Transverse colon (tissue), 4 donors: ENCODE results near the gene MAP2K5. TPM values are rescaled to one million over a fixed set of nuclear protein-coding genes. Genes with fewer than 3 reads are reported as not detected.

Experiments used
- DNase-seq: peaks from one replicate; pipeline ENCODE4 v3.0.0-alpha.2; 2019
- H3K27ac ChIP-seq, 4 donors: fragments of 200-600 bp; sonication (generic); 2 replicates each; pipeline ENCODE4 v1.5.1; 2016 to 2018; ENCODE audit warnings: inconsistent platforms in 4 of 4
- H3K27me3 ChIP-seq: fragments of 200-600 bp; sonication (generic); 2 replicates; pipeline ENCODE4 v1.5.1; 2017; ENCODE audit warnings: inconsistent platforms
- H3K36me3 ChIP-seq, 4 donors: fragments of 200-600 bp; sonication (generic); 2 replicates each; pipeline ENCODE4 v1.5.1; 2017 to 2019; ENCODE audit warnings: inconsistent platforms in 4 of 4
- H3K4me1 ChIP-seq, 4 donors: fragments of 200-600 bp; sonication (generic); 2 replicates each; pipeline ENCODE4 v1.5.1; 2017 to 2020; ENCODE audit warnings: inconsistent platforms in 4 of 4
- H3K4me3 ChIP-seq, 4 donors: fragments of 200-600 bp; sonication (generic); 1 replicate in 1 of 4; 2 replicates in 3 of 4; pipeline versions ENCODE4 v1.5.1 to v1.6.1; 2017 to 2019; ENCODE audit warnings: inconsistent platforms in 4 of 4
- H3K9me3 ChIP-seq, 2 donors: fragments of 200-600 bp; sonication (generic); 2 replicates each; pipeline ENCODE4 v1.5.1; 2017 to 2019; ENCODE audit warnings: inconsistent platforms in 2 of 2
- EP300 ChIP-seq: sonication (generic); formaldehyde crosslinking; IDR thresholded peaks from one replicate; pipeline ENCODE4 v1.6.1; 2017; ENCODE audit warnings: antibody characterized with exemption, low read depth
- POLR2A ChIP-seq: fragments of 450-650 bp; IDR thresholded peaks from one replicate; pipeline ENCODE4 v1.6.1; 2016; ENCODE audit warnings: antibody characterized with exemption, mild to moderate bottlenecking, moderate library complexity
- POLR2AphosphoS5 ChIP-seq, 3 donors: sonication (generic); formaldehyde crosslinking; IDR thresholded peaks; one replicate each; pipeline ENCODE4 v1.6.1; 2016; ENCODE audit warnings: antibody characterized with exemption in 3 of 3
- WGBS, 2 donors: methylation state at CpG; one replicate each; pipeline ENCODE4 v1.1.5; 2018; ENCODE audit warnings: low coverage in 1 of 2; 5-methylcytosine and 5-hydroxymethylcytosine counted together
- in situ Hi-C, 4 donors: fragments of 200-750 bp; cut with MboI; loops; one replicate each; pipeline versions ENCODE4 v1.15.0 to v1.15.1; 2017; ENCODE audit warnings: low sequenced_read_pairs in 3 of 4, low pct_ligation_motif_present in 1 of 4, low pct_unique_long_range_greater_than_20kb in 1 of 4
- intact Hi-C: fragments of 100-400 bp; cut with DNase I; formaldehyde crosslinking; loops from one replicate; pipeline ENCODE4 v1.15.1; 2023; ENCODE audit warnings: low total_unique reads
- total RNA-seq, 4 donors: library from RNA; depleted of rRNA; stranded (reverse); fragments of >200 nt; gene quantifications; one replicate each; pipeline ENCODE4 v1.1.0, GENCODE V29; 2016
- TF ChIP-seq, protein P1 (sequence below), 5 experiments: fragments of 200-600 bp in 3 of 5; fragments of 450-650 bp in 2 of 5; sonication (generic) in 3 of 5; IDR thresholded peaks; 1 replicate in 2 of 5; 2 replicates in 3 of 5; pipeline ENCODE4 v1.5.1; 2016 to 2017; ENCODE audit warnings: antibody characterized with exemption in 5 of 5, inconsistent platforms in 3 of 5, mild to moderate bottlenecking in 2 of 5, moderate library complexity in 1 of 5

The MAP2K5 gene
- total RNA-seq, 4 donors from 2014 or later: 19.8 to 320 (median 21.1) TPM

DNA sequence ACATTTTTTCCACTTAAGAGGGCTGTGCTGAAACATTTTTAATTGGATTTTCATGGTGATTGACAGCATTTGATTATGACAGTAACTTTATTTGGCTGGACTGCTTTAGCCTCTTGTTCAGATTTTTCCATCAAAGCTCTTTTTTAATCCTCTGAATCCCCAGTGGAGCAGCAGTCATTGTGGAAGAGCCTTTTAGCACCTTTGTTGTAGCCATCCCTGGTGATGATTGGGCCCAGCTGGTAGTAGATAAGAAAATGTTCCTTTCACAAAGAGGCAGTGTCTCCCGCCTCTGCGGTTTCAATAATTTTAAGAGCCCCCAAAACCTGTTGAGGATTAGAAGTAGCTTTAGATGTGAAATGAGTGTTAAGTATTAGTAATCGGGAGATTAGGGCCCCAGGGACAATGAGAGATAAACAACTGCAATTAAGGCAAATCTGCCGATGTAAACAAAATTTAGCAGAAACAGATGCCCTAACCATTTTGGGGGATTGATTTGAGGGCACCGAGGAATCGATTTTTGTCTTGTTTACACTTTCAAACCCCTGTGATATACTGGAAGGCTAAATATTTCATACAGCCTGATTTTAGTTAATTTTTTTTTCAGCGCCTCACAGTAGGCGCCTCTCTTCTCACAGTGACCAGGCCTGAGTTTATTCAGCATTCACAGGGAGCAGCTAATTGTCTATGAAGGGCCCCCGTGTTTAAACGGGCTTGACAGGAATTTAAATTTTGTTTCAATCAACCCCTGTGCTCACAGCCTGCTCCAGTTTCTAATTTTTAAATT lies 239.6 kb downstream of the MAP2K5 start:
- in situ Hi-C loops: no loop called here
- intact Hi-C loops: no loop called here
- Histone ChIP-seq H3K27ac (no peak overlapping the region), H3K27me3 (no peaks in the 10 kb centered on the region), H3K4me3 (no peak overlapping the region), H3K9me3 (no peaks in the 10 kb centered on the region), H3K36me3 (no peaks in the 10 kb centered on the region), H3K4me1 (no peaks in the 10 kb centered on the region)
- DNase-seq: no peak
- 85 to 93% methylated on average over 10 of the region's 10 CpGs for WGBS, 2 donors
- TF ChIP-seq POLR2A (no peak), POLR2AphosphoS5 (IDR thresholded peaks at IDR 0.05) (no peak)
- TF ChIP-seq, protein P1, sequence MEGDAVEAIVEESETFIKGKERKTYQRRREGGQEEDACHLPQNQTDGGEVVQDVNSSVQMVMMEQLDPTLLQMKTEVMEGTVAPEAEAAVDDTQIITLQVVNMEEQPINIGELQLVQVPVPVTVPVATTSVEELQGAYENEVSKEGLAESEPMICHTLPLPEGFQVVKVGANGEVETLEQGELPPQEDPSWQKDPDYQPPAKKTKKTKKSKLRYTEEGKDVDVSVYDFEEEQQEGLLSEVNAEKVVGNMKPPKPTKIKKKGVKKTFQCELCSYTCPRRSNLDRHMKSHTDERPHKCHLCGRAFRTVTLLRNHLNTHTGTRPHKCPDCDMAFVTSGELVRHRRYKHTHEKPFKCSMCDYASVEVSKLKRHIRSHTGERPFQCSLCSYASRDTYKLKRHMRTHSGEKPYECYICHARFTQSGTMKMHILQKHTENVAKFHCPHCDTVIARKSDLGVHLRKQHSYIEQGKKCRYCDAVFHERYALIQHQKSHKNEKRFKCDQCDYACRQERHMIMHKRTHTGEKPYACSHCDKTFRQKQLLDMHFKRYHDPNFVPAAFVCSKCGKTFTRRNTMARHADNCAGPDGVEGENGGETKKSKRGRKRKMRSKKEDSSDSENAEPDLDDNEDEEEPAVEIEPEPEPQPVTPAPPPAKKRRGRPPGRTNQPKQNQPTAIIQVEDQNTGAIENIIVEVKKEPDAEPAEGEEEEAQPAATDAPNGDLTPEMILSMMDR (IDR thresholded peaks at IDR 0.05): no peak

DNA sequence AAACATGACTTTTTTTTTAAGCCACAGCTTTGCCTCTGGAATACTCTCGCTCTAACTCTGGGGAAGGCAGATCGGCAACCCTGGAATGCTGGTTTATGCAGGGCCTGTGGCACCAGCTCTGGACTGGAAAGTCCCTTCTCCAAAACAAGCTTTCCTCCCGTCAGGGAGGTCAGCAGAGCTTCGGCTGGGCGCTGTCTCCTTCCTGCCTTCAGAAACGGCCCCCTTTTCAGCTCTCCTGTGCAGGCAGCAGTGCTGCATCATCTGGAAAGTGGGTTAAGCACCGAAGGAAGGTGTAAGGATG lies 240.1 kb downstream of the MAP2K5 start:
- no peaks in the 10 kb centered on the region for H3K4me1 ChIP-seq
- H3K27ac ChIP-seq: no peak overlapping the region
- in situ Hi-C loops (no loop called here), intact Hi-C loops (no loop called here)
- no peaks in the 10 kb centered on the region for H3K36me3 ChIP-seq
- no peaks in the 10 kb centered on the region for H3K9me3 ChIP-seq
- DNase-seq: no peak
- WGBS, 2 donors: 68 to 73% methylated on average over 3 to 7 of the region's 7 CpGs
- no peak for TF ChIP-seq POLR2A
- TF ChIP-seq EP300: no peak
- no peak for TF ChIP-seq POLR2AphosphoS5 (IDR thresholded peaks at IDR 0.05)
- TF ChIP-seq, protein P1 (IDR thresholded peaks at IDR 0.05): no peak
- H3K4me3 ChIP-seq: no peak overlapping the region
- H3K27me3 ChIP-seq: no peaks in the 10 kb centered on the region

DNA sequence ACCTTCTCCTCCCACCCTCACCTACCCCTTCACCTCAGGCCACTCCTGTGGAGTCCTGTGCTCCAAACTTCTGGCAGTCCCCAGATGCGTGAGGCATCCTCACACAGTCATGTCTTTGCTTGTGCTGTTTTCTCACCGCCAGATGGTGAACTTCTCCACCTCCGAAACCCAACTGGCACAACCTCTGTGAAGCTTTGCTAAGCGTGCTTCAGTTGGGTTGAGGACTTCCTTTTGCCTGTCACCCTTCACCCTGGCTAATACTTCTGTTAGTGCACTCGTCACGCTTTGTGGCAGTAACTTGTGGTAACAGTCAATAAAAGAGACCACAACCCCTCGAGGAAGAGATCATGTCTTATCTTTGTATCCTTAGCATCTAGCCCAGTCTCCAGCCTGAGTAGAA lies 240.8 kb downstream of the MAP2K5 start:
- WGBS, 2 donors: 74 to 82% methylated on average over 6 to 7 of the region's 7 CpGs
- DNase-seq: peak; percentile 28
- TF ChIP-seq, protein P1 (IDR thresholded peaks at IDR 0.05): no peak
- TF ChIP-seq POLR2AphosphoS5 (IDR thresholded peaks at IDR 0.05): no peak
- in situ Hi-C loops (no loop called here), intact Hi-C loops (no loop called here)
- Histone ChIP-seq H3K27ac (no peak overlapping the region), H3K36me3 (no peaks in the 10 kb centered on the region), H3K4me3 (no peak overlapping the region), H3K4me1 (no peaks in the 10 kb centered on the region), H3K27me3 (no peaks in the 10 kb centered on the region), H3K9me3 (no peaks in the 10 kb centered on the region)

DNA sequence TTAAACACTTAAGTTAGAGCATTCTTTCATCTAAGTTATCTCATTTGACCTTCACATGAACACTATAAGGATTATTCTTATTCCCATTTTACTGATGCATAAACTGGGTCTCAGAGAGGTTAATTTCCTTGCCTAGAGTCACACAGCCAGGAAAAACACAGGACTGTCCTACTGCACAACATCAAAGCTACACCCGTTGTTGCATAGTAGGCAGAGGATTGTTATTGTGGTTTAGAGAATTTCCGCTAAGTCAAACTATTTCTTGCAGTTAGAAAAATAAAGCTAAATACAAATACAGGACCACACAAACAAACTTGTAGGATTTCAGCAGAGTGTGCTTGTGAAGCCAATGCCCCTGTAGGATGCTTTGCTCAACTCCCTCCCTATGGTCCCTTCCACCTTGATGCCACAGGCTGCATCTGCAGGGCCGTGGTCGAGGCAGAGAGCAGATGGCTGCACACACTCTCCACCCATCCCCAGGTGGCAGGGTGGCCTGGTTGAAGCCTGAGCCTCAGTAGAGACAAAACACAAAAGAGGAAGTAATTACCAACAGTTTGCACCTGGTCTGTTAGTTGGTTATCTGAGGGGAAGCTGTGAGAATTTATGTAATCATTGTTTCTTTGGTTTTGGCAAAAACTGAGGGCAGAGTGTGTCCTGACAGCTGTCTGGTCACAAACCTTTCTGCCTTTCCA lies 241.7 kb downstream of the MAP2K5 start:
- no peaks in the 10 kb centered on the region for H3K27me3 ChIP-seq
- H3K4me1 ChIP-seq: no peaks in the 10 kb centered on the region
- H3K9me3 ChIP-seq: no peaks in the 10 kb centered on the region
- intact Hi-C loops (no loop called here), in situ Hi-C loops (no loop called here)
- no peak overlapping the region for H3K27ac ChIP-seq
- TF ChIP-seq POLR2AphosphoS5 (IDR thresholded peaks at IDR 0.05): no peak
- TF ChIP-seq, protein P1 (IDR thresholded peaks at IDR 0.05): no peak
- TF ChIP-seq EP300: no peak
- TF ChIP-seq POLR2A: no peak
- 58 to 60% methylated on average over 1 to 4 of the region's 4 CpGs for WGBS, 2 donors
- peak; percentile 58 for DNase-seq
- no peaks in the 10 kb centered on the region for H3K36me3 ChIP-seq
- no peak overlapping the region for H3K4me3 ChIP-seq
